B cell (primary cell): ENCODE measurements around the gene CAT. TPM values are rescaled to one million over a fixed set of nuclear protein-coding genes. Genes with fewer than 3 reads are reported as not detected.

ENCODE experiments used
- ATAC-seq: fragments of 200-7000 bp; cut with Tn5 transposase; one replicate; pipeline ENCODE4 v1.10.0; 2021; ENCODE audit warnings: low read depth, mild to moderate bottlenecking, moderate number of reproducible peaks, moderate library complexity
- CTCF ChIA-PET: fragments of 350-600 bp; sonication (Branson Sonifier 250); formaldehyde crosslinking; loops from one replicate; lab custom pipeline; 2021; ENCODE audit warnings: antibody characterized with exemption, inconsistent platforms; lab: Charles Lee
- POLR2A ChIA-PET: fragments of 350-600 bp; sonication (Branson Sonifier 250); formaldehyde crosslinking; loops from one replicate; lab custom pipeline; 2021; ENCODE audit warnings: antibody characterized with exemption; lab: Charles Lee
- DNase-seq: peaks from one replicate; pipeline ENCODE4 v3.0.0; 2013
- H2AFZ ChIP-seq: 2 replicates; pipeline ENCODE4 v1.6.1; 2012; ENCODE audit warnings: mild to moderate bottlenecking, low read depth, low read length; ENCODE audit not compliant: insufficient read depth, poor library complexity, severe bottlenecking
- H3K27ac ChIP-seq, 2 donors: 1 replicate in 1 of 2; 2 replicates in 1 of 2; pipeline ENCODE4 v1.5.1; 2012 to 2013; ENCODE audit warnings: low read length in 2 of 2, mild to moderate bottlenecking in 2 of 2, moderate library complexity in 1 of 2
- H3K27me3 ChIP-seq, 4 experiments: fragments of 200-600 bp in 1 of 4; sonication (generic) in 1 of 4; replicated peaks in 1 of 4; 1 replicate in 2 of 4; 2 replicates in 2 of 4; pipeline versions ENCODE4 v1.6.1 to v1.7.0; 2013 to 2016; ENCODE audit warnings: low read length in 3 of 4, mild to moderate bottlenecking in 2 of 4, mixed read lengths in 1 of 4, moderate library complexity in 1 of 4; ENCODE audit not compliant: insufficient read depth in 4 of 4, control insufficient read depth in 3 of 4; ENCODE audit errors: control extremely low read depth in 1 of 4
- H3K36me3 ChIP-seq, 2 experiments: replicated peaks in 1 of 2; 1 replicate in 1 of 2; 2 replicates in 1 of 2; pipeline versions ENCODE4 v1.6.1 to v1.7.1; 2013; ENCODE audit warnings: low read length in 1 of 2; ENCODE audit not compliant: insufficient read depth in 2 of 2, control insufficient read depth in 1 of 2; ENCODE audit errors: control extremely low read depth in 1 of 2, extremely low read depth in 1 of 2
- H3K4me1 ChIP-seq, 2 donors: fragments of 200-600 bp in 1 of 2; sonication (generic) in 1 of 2; 1 replicate in 1 of 2; 2 replicates in 1 of 2; pipeline versions ENCODE4 v1.5.1 to v1.6.1; 2013 to 2017; ENCODE audit warnings: low read length in 2 of 2; ENCODE audit not compliant: control insufficient read depth in 2 of 2, insufficient read depth in 2 of 2
- H3K4me2 ChIP-seq: replicated peaks from 2 replicates; pipeline ENCODE3; 2012; ENCODE audit warnings: mild to moderate bottlenecking, low read depth, low read length; ENCODE audit not compliant: poor library complexity, severe bottlenecking
- H3K4me3 ChIP-seq, 5 experiments: fragments of 200-600 bp in 1 of 5; sonication (generic) in 1 of 5; 1 replicate in 3 of 5; 2 replicates in 2 of 5; pipeline versions ENCODE4 v1.5.1 to v1.7.0; 2011 to 2016; ENCODE audit warnings: low read length in 4 of 5, mild to moderate bottlenecking in 4 of 5, low read depth in 2 of 5, control low read depth in 1 of 5, moderate library complexity in 1 of 5; ENCODE audit not compliant: insufficient read depth in 1 of 5; ENCODE audit errors: control extremely low read depth in 1 of 5, extremely low read depth in 1 of 5
- H3K79me2 ChIP-seq: fragments of 200-600 bp; sonication (generic); one replicate; pipeline ENCODE4 v1.6.0; 2016; ENCODE audit warnings: low read length; ENCODE audit not compliant: control insufficient read depth, insufficient read depth
- H3K9ac ChIP-seq: fragments of 200-600 bp; sonication (generic); 2 replicates; pipeline ENCODE4 v1.6.1; 2017; ENCODE audit warnings: mild to moderate bottlenecking, low read length, moderate library complexity
- H3K9me3 ChIP-seq, 3 donors: one replicate each; pipeline versions ENCODE4 v1.6.1 to v1.7.1; 2013; ENCODE audit warnings: low read length in 2 of 3; ENCODE audit not compliant: control insufficient read depth in 2 of 3, insufficient read depth in 1 of 3; ENCODE audit errors: control extremely low read depth in 1 of 3
- H4K20me1 ChIP-seq: 2 replicates; pipeline ENCODE4 v1.6.0; 2012; ENCODE audit warnings: mild to moderate bottlenecking, low read length; ENCODE audit not compliant: insufficient read depth, control insufficient read depth, poor library complexity, severe bottlenecking
- H3K27ac Mint-ChIP-seq: one replicate; pipeline ENCODE4 v1.8.0; 2021; ENCODE audit warnings: mixed read lengths
- H3K27me3 Mint-ChIP-seq: one replicate; pipeline ENCODE4 v1.8.0; 2021; ENCODE audit warnings: mixed read lengths
- H3K4me1 Mint-ChIP-seq: one replicate; pipeline ENCODE4 v1.8.0; 2021; ENCODE audit warnings: mixed read lengths
- H3K4me3 Mint-ChIP-seq: one replicate; pipeline ENCODE4 v1.8.0; 2021; ENCODE audit warnings: mixed read lengths
- H3K9me3 Mint-ChIP-seq: one replicate; pipeline ENCODE4 v1.8.0; 2022; ENCODE audit warnings: mixed read lengths; ENCODE audit not compliant: insufficient read depth
- CTCF ChIP-seq: fragments of 200-600 bp; IDR thresholded peaks from one replicate; pipeline ENCODE4 v1.8.0; 2022; ENCODE audit warnings: antibody characterized with exemption, mild to moderate bottlenecking
- EZH2 ChIP-seq: IDR thresholded peaks from 2 replicates; pipeline ENCODE4 v1.6.1; 2012; ENCODE audit warnings: borderline replicate concordance, low read depth, mild to moderate bottlenecking, moderate library complexity, low read length; ENCODE audit not compliant: insufficient read depth, poor library complexity, severe bottlenecking
- WGBS: methylation state at CpG from one replicate; pipeline ENCODE4 v1.1.5; 2013; ENCODE audit warnings: missing lambda C conversion rate; ENCODE audit not compliant: insufficient coverage; 5-methylcytosine and 5-hydroxymethylcytosine counted together
- intact Hi-C: fragments of 100-400 bp; cut with micrococcal nuclease; formaldehyde crosslinking; loops from one replicate; pipeline ENCODE4 v1.10.0; 2022
- polyA plus RNA-seq: library from polyadenylated mRNA; depleted of rRNA; stranded (reverse); fragments of >200 nt; gene quantifications from 2 replicates; pipeline ENCODE4 v1.2.3, GENCODE V29; 2012
- total RNA-seq, 2 donors: library from RNA; stranded (reverse); fragments of 120-200 nt in 1 of 2; gene quantifications; 1 replicate in 1 of 2; 2 replicates in 1 of 2; pipeline versions ENCODE4 v1.2.3 to v1.2.4, GENCODE V29; 2013 to 2022

Gene CAT
- total and polyA plus RNA-seq, 2 donors (not counting 1 experiment from before 2014, with no cell fraction given), result 83.2 to 91.7 TPM

- Mint-ChIP-seq H3K4me1 (peaks cover 2% of the 10 kb centered on the region), H3K27me3 (peaks cover 28% of the 10 kb centered on the region), H3K27ac (no peak overlapping the region), H3K4me3 (no peak overlapping the region), H3K9me3 (no peaks in the 10 kb centered on the region)
- 100% methylated on average over 2 of the region's 4 CpGs for WGBS
- POLR2A ChIA-PET, result no interaction called here
- no peak overlapping the region for H2AFZ ChIP-seq
- TF ChIP-seq CTCF (no peak), EZH2 (no peak)
- no peaks in the 10 kb centered on the region for H3K36me3 ChIP-seq
- no peak overlapping the region for H3K9ac ChIP-seq
- no peaks in the 10 kb centered on the region for H3K4me1 ChIP-seq
- H3K4me3 ChIP-seq, result no peak overlapping the region
- no peak overlapping the region for H3K4me2 ChIP-seq
- H3K27me3 ChIP-seq, result peaks cover 0 to 5% (median 2%) of the 10 kb centered on the region in 4 experiments
- ATAC-seq, result no peak
- no peaks in the 10 kb centered on the region for H4K20me1 ChIP-seq
- no peak for DNase-seq
- no peaks in the 10 kb centered on the region for H3K79me2 ChIP-seq
- H3K9me3 ChIP-seq, result peaks cover 0 to 2% (median 0%) of the 10 kb centered on the region in 3 donors
- CTCF ChIA-PET, result interaction anchor here (0.9 to 2.3 kb wide), 3 partner anchors 13 to 89 kb away, joined by 3 to 5 read pairs (median 3); no protein-coding TSS in a partner anchor
- no peak overlapping the region for H3K27ac ChIP-seq
- intact Hi-C loops, result no loop called here
Measured at GRCh38 chr11:34403431-34403830, 35.3 kb upstream of the CAT start.

GRCh38 chr11:34404280-34404679 is 34.5 kb upstream of the CAT start:
- no peak overlapping the region for H2AFZ ChIP-seq
- peaks cover 2% of the 10 kb centered on the region for H3K4me1 Mint-ChIP-seq
- POLR2A ChIA-PET, result no interaction called here
- H3K36me3 ChIP-seq, result no peaks in the 10 kb centered on the region
- H3K4me2 ChIP-seq, result no peak overlapping the region
- H4K20me1 ChIP-seq, result no peaks in the 10 kb centered on the region
- no peak for DNase-seq
- no peak overlapping the region for H3K4me3 ChIP-seq
- intact Hi-C loops, result no loop called here
- TF ChIP-seq CTCF (no peak), EZH2 (no peak)
- CTCF ChIA-PET, result interaction anchor here (0.9 to 2.3 kb wide), 2 partner anchors 14 to 88 kb away, joined by 3 to 5 read pairs; no protein-coding TSS in a partner anchor
- H3K4me1 ChIP-seq, result no peaks in the 10 kb centered on the region
- H3K27ac Mint-ChIP-seq, result no peak overlapping the region
- no peak overlapping the region for H3K9ac ChIP-seq
- no peak overlapping the region for H3K27ac ChIP-seq
- peaks cover 0 to 2% (median 0%) of the 10 kb centered on the region in 3 donors for H3K9me3 ChIP-seq
- H3K27me3 Mint-ChIP-seq, result peaks cover 28% of the 10 kb centered on the region
- H3K9me3 Mint-ChIP-seq, result no peaks in the 10 kb centered on the region
- no peak for ATAC-seq
- H3K79me2 ChIP-seq, result no peaks in the 10 kb centered on the region
- no peak overlapping the region for H3K4me3 Mint-ChIP-seq
- H3K27me3 ChIP-seq, result peaks cover 0 to 5% (median 2%) of the 10 kb centered on the region in 4 experiments
- 100% methylated on average over 3 of the region's 6 CpGs for WGBS
